ENCODE data around the gene GALNT7. TPM values are rescaled to one million over a fixed set of nuclear protein-coding genes. Genes with fewer than 3 reads are reported as not detected.

GALNT7 gene
- total and polyA plus RNA-seq, 2 of the 13 experiments (the other 11 are each of a cell fraction or from before 2014, with no cell fraction given) = 0.08 to 0.13 TPM

DNA sequence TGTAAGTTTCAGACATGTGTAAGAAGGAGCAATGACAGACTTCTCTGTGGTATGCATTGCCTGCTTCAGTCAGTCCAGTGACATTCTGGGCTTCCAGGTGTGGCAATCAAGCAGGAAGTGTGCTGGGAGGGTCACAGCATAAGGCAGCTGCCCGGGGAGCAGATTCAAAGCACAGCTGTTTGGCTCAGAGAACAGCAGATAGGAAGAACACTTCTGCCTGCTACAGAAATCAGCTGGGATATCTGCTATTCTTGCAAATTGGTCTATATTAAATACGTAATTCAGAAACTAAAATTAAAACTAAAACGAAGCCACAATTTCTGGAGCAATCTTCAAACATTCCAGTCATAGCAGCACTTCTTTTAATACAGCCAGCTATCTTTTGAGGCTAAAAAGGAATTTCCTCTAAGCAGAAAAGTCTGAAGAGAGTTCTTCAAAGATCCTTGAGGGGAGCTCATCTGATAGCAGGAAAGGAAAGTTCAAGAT is 47.5 kb upstream of the GALNT7 start:
- intact Hi-C loops (cut with micrococcal nuclease; ENCODE audit: unreplicated experiment) (no loop called here), in situ Hi-C loops (cut with HindIII; ENCODE audit: extremely low pct_ligation_motif_present, low pct_unique_long_range_greater_than_20kb) (no loop called here)
- Histone ChIP-seq H3K9me3 (ENCODE audit: low read length) (no peaks in the 10 kb centered on the region), H3K9ac (ENCODE audit: insufficient read depth, low read depth, low read length) (no peak overlapping the region), H3K27me3 (ENCODE audit: control insufficient read depth in 1 of 2, insufficient read depth in 2 of 2, low read length in 2 of 2) (no peaks in the 10 kb centered on the region), H3K4me1 (ENCODE audit: insufficient read depth, low read length) (no peaks in the 10 kb centered on the region), H3K4me3 (replicated peaks in 1 of 3; ENCODE audit: insufficient read depth in 1 of 3, low read depth in 2 of 3, low read length in 3 of 3) (no peak overlapping the region), H3K36me3 (replicated peaks in 1 of 2; ENCODE audit: control insufficient read depth in 1 of 2, insufficient read depth in 2 of 2, low read length in 2 of 2) (no peaks in the 10 kb centered on the region), H4K20me1 (ENCODE audit: insufficient read depth, low read length) (no peaks in the 10 kb centered on the region), H3K4me2 (ENCODE audit: low read depth, low read length) (no peak overlapping the region), H3K79me2 (ENCODE audit: insufficient read depth, low read length) (no peaks in the 10 kb centered on the region), H2AFZ (ENCODE audit: low read length) (no peak overlapping the region), H3K27ac (ENCODE audit: extremely low read length, insufficient read depth, low read length) (no peak overlapping the region)
- TF ChIP-seq RARA (CRISPR knock-in tag; IDR thresholded peaks at IDR 0.05) = no peak
- TF ChIP-seq ZSCAN31 (CRISPR knock-in tag; IDR thresholded peaks at IDR 0.05; ENCODE audit: low read depth) = no peak
- TF ChIP-seq ARNT (IDR thresholded peaks at IDR 0.05) = no peak
- TF ChIP-seq ZNF782 (CRISPR knock-in tag; IDR thresholded peaks at IDR 0.05; ENCODE audit: borderline replicate concordance) = no peak
- no peak for TF ChIP-seq ZBTB8A (CRISPR knock-in tag; IDR thresholded peaks at IDR 0.05; ENCODE audit: borderline replicate concordance, low read depth)
- no peak for TF ChIP-seq ZBTB20 (CRISPR knock-in tag; IDR thresholded peaks at IDR 0.05; ENCODE audit: borderline replicate concordance, low read depth)
- no peak for TF ChIP-seq FOXJ3 (CRISPR knock-in tag; IDR thresholded peaks at IDR 0.05; ENCODE audit: borderline replicate concordance)
- TF ChIP-seq HES4 (CRISPR knock-in tag; IDR thresholded peaks at IDR 0.05; ENCODE audit: borderline replicate concordance) = no peak
- TF ChIP-seq PPARG (CRISPR knock-in tag; conservative IDR thresholded peaks at IDR 0.05) = no peak
- TF ChIP-seq, protein P1, sequence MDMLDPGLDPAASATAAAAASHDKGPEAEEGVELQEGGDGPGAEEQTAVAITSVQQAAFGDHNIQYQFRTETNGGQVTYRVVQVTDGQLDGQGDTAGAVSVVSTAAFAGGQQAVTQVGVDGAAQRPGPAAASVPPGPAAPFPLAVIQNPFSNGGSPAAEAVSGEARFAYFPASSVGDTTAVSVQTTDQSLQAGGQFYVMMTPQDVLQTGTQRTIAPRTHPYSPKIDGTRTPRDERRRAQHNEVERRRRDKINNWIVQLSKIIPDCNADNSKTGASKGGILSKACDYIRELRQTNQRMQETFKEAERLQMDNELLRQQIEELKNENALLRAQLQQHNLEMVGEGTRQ (IDR thresholded peaks at IDR 0.05; ENCODE audit: low read depth, low read length) = no peak
- TF ChIP-seq, protein P1 (CRISPR knock-in tag; IDR thresholded peaks at IDR 0.05; ENCODE audit: borderline replicate concordance) = no peak
- TF ChIP-seq, protein P2, sequence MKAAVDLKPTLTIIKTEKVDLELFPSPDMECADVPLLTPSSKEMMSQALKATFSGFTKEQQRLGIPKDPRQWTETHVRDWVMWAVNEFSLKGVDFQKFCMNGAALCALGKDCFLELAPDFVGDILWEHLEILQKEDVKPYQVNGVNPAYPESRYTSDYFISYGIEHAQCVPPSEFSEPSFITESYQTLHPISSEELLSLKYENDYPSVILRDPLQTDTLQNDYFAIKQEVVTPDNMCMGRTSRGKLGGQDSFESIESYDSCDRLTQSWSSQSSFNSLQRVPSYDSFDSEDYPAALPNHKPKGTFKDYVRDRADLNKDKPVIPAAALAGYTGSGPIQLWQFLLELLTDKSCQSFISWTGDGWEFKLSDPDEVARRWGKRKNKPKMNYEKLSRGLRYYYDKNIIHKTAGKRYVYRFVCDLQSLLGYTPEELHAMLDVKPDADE (CRISPR knock-in tag; IDR thresholded peaks at IDR 0.05) = no peak
- no peak for TF ChIP-seq ERF (CRISPR knock-in tag; IDR thresholded peaks at IDR 0.05)
- TF ChIP-seq, protein P3, sequence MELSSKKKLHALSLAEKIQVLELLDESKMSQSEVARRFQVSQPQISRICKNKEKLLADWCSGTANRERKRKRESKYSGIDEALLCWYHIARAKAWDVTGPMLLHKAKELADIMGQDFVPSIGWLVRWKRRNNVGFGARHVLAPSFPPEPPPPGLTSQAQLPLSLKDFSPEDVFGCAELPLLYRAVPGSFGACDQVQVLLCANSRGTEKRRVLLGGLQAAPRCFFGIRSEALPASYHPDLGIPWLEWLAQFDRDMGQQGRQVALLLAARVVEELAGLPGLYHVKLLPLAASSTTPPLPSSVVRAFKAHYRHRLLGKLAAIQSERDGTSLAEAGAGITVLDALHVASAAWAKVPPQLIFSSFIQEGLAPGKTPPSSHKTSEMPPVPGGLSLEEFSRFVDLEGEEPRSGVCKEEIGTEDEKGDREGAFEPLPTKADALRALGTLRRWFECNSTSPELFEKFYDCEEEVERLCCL (CRISPR knock-in tag; IDR thresholded peaks at IDR 0.05; ENCODE audit: borderline replicate concordance) = no peak
- no peak for TF ChIP-seq ZNF878 (CRISPR knock-in tag; IDR thresholded peaks at IDR 0.05)
- TF ChIP-seq, protein P4, sequence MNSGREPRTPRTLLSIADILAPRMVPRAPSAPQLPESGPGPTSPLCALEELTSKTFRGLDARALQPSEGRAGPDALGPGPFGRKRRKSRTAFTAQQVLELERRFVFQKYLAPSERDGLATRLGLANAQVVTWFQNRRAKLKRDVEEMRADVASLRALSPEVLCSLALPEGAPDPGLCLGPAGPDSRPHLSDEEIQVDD (CRISPR knock-in tag; IDR thresholded peaks at IDR 0.05; ENCODE audit: borderline replicate concordance) = no peak
- no peak for TF ChIP-seq MYNN (CRISPR knock-in tag; IDR thresholded peaks at IDR 0.05; ENCODE audit: low read depth)
- no peak for FAIRE-seq
- WGBS (ENCODE audit: low lambda C conversion rate) = 2% methylated on average over 3 of the region's 3 CpGs
- ChIA-PET CTCF (ENCODE audit: low intra/inter-chr PET ratio, low total read pairs) (no interaction called here), POLR2A (no interaction called here)
- ATAC-seq = no peak
- no TSS peak for BruUV-seq (replicated peaks)
- DNase-seq (ENCODE audit: low spot score) = no peak

Data from HepG2 (cell line).